HG03139 (cell line): ENCODE data around the gene GNAL.
"Not testable (repeated sequence)": the region's sequence is repeated elsewhere in the genome, so short reads cannot be mapped to it uniquely, and the experiment has no call there.

Experiments
- ATAC-seq: cut with Tn5 transposase; IDR thresholded peaks from one replicate; pipeline ENCODE4 v1.9.1; 2021; ENCODE audit not compliant: unreplicated experiment

Gene GNAL

DNA sequence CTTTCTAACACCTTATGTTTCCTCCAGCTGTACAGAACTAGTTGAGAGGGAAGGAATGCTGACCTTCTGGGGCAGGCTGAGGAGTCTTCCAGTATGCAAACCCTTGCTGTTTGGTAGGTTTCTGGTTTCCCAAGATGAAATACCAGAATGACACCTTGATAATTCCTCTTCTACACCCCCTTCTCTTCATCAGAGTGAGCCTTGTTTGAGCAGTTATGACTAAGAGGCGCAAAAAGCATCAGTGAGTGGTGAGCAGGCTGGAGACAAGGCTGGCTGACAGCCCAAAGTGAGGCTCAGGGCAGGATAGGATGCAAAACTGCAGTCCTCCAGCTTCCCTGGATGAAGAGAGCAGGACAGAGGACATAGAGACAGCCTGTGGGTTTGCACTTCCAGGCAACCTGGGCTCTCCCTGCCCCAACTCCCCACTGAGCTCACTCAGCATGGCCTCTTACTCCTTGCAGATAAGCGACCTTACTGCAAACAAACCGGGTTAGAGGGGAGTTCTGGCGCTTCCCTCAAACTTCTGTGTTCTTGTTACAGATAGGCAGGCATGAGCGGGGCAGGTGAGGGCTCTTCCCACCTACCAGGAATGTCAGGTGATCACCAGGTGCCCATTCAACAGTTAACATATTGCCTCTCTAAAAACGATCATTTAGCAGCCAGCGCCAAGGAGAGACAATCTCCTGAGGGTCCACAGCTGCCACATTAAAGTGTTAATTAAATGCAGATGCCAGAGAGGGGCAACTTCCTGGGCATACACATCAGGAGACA is 213.6 kb downstream of the GNAL start:
- ATAC-seq: no peak

DNA sequence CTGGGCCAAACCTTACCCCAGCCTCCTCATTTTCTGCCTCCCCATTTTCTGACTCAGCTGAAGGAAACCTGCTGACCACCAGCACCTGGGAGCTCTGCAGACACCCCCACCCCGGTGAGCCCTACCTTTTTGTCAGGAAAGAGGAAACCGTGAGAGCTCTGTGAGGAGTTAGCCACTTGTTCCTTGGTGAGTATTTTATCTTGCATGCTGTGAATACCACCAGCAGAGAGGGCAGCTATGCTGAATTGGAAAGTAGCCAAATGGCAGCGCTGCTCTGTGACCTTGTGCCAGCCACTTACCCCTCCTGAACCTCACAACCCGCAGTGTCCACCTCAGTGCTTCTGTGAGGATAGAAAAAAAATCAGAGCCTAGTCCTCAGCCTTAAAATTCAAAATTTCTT is 216.5 kb downstream of the GNAL start:
- no peak for ATAC-seq

DNA sequence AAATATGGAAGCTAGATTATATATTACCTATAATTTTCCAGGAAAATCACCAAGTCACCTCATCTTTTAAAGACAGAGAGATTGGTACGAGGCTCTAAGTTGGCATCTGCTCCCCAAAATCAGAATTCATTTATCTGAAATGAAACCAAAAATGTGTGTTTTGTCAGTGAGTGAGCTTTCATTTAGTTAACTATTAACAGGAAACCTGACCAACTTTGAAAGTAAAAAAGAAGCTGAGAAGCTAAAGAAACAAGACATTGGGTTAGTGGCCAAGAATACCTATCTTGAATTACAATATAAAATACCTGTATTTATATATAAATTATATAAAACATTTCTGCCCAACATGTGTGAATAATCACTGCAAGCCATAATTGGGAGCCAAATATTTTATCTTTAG is 217.1 kb downstream of the GNAL start:
- no peak for ATAC-seq

DNA sequence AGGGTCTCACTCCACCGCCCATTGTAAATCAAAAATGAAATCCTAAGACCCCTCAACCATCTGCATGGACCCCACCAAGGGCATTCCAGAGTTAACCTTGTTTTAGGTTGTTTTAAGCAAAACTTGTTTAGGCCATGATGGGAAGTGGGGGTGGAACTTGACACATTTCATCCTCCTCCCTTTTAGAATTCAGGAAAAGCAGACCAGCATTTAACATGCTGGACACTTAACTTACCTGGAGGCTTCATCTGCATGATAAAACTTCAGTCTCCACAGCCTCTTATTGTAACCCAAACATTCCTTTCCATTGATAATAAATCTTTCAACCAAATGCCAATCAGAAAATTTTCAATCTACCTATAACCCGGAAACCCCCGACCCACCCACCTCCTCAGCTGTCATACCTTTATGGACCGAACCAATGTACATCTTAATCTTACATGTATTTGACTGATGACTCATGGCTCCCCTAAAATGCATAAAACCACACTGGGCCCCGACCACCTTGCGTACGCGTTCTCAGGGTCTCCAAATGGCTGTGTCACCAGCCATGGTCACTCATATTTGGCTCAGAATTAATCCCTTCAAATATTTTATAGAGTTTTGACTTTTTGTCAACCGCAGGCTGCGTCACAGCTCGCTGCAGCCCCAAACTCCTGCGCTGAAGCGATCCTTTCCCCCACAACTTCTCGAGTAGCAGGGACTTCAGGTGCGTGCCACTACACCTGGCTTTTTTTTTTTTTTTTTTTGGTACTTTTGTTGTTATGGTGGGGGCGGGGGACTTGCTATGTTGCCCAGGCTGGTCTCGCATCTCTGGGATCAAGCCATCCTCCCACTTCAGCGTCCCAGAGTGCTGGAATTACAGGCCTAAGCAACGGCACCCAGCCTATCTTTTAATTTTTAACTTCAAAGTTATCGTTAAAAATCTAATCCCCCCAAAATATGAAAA is 218.1 kb downstream of the GNAL start:
- ATAC-seq: no peak

DNA sequence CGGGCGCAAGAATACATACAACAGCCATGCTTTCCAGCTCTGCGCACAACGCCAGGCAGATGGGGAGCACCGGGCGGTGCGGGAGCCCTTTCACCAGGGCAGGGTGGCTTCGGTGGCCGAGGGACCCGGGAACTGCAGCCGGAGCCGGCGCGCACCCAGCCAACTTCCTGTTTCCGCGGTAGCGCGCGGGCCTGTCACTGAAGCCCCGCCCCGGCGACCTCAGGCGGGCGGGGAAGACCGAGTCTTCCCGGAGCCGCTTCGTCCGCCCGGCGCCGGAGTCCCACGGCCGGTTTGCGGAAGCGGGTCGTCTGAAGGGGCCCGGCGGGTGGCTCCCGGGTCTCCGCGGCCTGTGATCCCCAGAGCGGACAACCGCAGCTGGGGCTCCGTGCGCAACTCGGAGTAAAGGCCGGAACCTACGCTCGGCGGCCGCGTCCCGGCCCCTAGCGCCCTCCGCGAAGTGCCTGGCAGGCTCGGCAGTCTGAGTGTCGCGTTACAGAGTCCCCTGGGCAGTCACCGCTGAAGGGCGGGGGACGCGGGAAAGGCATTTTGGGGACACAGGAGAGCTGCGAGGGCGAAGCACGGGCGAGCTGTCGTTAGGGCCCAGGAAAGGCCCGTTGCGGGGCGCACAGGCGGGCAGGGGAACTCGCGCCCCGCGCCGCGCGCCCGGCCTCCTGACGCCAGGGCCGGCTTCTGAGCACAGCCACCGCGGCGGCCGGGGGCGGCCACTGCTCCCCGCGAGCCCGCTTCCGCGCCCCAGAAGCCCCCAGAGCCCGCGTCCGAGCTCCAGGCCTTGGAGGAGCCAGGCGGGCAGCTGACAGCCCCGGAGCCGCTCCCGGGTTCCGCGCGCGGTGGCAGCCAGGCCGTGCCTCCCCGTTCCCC is 219.4 kb downstream of the GNAL start, which contains the start of gene MPPE1:
TSS of gene MPPE1 (minus strand) at position 136 of the 879 bp plus-strand sequence. CDS start 11,053 bp downstream, outside the sequence.
- ATAC-seq: peak; percentile 83

DNA sequence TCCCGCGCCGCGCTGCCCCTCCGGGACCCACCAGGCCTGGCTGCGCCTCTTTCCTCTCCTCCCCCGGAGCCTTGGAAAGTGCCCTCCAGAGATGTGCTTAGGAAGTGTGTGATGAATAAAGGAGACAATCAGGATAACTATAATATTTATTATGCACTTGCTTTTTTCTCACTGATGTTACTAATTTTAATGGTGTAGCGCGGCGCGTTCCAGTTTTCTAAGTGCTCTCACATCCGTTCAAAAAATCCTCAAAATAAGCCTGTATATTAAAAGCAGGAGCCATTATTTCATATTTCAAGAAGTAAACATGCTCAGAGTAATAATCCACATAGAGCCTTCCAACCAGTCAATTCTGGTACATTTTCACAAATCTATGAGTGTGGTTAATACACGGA is 220.0 kb downstream of the GNAL start:
- ATAC-seq: no peak

DNA sequence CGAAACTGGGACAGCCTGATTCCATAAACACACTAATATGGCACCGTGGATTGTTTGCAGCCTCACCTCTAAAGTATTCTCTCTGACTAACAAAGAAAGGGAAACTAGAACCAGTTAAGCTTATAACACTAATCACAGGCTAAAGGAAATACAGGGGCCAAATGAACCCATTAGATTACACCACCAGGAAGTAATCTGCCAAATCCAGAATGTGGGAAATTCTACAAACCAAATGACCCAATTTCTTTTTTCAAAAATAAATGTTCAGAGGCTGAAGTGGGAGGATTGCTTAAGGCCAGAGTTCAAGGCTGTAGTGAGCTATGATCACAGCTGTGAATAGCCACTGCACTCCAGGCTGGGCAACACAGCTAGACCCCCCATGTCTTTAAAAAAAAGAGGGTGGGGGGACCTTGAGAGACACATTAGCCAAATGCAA is 220.5 kb downstream of the GNAL start:
- ATAC-seq: no peak

DNA sequence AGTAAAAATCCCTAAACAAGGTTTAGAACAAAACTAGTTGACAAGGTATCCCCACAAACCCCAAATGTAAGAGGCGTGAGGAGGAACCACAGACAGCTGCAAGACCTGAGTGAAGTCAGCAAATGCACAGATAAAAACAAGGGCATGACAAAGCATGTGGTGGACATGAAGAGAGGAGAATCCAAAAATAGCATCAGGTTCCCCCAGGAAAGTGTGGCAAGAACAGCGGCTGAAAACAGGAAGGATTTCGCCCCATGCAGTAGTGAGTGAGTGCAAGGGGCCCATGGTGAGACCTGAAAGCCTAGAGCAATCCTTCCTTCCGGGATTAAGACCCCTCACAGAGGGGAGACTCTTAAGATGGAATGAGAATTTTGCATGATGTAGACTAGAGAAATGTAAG is 227.8 kb downstream of the GNAL start:
- not testable (repeated sequence) for ATAC-seq

DNA sequence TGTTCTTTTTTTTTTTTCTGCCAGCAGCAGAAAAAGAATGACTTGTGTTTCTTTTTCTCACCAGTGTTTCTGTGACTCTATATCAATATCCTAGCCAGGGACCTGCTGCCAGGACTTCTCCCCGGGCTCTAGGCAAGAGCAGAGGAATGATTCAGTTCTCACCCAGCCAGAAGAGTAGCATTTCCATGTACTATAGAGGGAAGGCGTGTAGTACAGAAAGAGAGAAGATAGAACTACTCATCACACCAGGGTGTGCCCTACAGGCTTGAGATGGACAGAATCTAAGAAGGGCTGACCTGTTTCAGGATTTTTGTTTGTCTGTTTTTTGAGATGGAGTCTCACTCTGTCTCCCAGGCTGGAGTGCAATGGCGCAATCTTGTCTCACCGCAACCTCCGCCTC is 230.5 kb downstream of the GNAL start:
- ATAC-seq: not testable (repeated sequence)

DNA sequence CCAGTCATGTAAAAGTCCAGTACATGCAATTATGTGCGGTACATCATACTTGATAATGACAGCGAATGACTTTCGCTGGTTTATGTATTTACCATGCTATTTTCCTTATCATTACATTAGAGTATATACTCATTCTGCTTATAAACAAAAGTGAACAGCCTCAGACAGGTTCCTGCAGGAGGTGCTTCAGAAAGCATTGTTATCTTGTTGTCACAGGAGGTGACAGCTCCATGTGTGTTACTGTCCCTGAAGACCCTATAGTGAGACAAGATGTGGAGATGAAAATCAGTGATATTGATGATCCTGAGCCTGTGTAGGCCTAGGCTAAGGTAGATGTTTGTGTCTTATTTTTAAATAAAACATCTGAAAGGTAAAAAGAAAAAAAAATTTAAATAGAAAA is 234.4 kb downstream of the GNAL start:
- ATAC-seq: no peak

DNA sequence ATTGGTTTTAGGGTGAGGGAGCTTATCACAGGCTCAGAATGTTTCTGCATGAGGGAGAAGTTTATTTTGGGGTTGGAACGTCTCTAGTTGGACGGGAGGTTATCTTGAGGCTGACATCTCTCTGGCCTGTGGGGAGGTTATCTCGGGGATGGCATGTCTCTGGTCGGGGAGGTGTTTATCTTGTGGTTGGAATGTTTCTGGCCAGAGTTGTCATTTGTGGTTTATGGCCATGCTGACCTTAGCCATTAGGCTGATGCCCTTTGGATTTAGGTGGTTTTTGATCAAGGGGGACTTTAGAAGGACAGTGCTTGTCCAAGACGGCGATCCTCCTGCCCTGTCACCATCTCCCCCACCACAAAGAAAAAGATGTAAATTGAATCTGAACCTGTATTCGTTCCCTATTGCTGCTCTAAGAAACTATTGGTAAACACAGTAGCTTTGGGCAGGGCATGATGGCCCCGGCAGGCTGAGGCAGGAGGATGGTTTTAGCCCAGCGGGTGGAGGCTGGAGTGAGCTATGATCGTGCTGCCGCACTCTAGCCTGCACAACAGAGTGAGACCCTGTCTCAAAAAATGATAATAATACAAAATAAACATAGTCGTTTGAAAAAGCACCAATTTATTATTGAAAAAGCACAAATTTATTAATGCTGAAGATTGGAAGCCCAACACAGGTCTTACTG is 236.9 kb downstream of the GNAL start:
- ATAC-seq: no peak

DNA sequence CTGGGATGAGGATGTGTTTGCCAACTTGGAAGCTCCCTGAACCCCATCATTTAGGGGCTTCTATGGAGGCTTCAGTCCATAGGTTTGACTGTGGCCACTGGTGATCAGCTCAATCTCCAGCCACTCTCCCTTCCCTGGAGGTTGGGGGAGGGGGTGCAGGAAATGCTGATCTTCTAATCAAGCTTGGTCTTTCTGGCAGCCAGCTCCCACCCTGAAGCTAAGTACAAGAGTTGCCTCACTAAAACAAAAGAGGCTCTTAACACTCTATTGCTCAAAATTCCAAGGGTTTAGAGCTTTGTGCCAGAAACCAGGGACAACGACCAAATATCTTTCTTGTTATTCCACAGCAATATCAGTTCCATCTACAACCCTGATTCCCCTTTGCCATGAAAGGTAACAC is 238.4 kb downstream of the GNAL start:
- ATAC-seq: no peak

DNA sequence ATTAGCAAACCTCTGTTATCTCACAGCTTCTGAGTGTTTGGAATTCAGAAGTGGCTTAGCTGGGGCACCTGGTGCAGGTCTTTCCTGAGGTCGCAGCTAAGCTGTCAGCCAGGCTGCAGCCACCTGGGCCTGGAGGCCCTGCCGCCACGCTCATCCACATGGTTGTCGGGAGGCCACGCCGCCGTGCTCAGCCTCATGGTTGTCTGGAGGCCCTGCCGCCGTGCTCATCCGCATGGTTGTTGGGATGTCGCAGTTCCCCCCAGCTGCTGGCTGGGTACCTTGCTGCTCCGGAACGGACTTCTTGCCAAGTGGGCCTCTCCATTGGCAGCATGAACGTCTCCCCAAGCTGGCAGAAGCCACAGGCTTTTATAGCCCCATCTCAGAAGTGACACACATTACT is 243.3 kb downstream of the GNAL start:
- no peak for ATAC-seq
